GM12874 (cell line): Measurements from ENCODE around the gene SPRY4.

ENCODE experiments used
- TF ChIP-seq, protein P1 (sequence below): IDR thresholded peaks from 2 replicates; pipeline ENCODE4 v1.5.1; 2011; ENCODE audit warnings: low read depth, mild to moderate bottlenecking, control low read depth, low read length, moderate library complexity; ENCODE audit not compliant: insufficient read depth

The SPRY4 gene

DNA sequence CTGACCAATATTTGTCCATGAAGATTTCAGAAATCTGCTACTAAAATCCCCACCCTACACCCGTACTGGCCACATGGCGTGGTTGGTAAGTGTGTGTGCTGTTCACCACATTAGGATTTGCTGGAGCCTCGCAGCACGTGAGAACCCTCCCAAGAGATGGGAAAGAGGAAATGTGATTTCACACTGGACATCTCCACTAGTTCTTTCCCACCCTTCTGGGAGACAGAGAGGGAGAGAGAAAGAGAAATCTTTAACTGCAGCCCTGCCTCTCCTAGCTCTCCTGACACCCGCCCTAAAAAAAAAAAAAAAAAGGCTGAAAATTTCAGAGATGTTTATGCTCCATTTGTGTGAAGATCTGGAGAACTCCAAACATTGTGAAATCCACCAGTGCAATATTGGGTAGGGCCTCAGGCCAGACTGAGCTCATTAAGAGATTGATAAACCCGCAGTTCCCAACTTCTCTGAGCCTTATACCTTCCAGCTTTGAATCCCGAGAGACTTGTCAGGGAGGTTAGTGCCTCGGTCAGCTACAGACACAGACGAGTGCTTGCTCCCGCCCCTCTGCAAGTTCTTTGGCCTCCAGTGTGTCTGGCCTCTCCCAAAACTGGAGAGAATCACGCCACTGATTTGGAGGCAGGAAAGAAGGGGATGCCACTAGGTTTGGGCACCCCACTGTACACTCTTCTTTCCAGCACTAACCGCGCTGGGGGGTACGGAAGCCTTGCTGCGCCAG, 1.9 kb downstream of the SPRY4 start:
- TF ChIP-seq, protein P1, sequence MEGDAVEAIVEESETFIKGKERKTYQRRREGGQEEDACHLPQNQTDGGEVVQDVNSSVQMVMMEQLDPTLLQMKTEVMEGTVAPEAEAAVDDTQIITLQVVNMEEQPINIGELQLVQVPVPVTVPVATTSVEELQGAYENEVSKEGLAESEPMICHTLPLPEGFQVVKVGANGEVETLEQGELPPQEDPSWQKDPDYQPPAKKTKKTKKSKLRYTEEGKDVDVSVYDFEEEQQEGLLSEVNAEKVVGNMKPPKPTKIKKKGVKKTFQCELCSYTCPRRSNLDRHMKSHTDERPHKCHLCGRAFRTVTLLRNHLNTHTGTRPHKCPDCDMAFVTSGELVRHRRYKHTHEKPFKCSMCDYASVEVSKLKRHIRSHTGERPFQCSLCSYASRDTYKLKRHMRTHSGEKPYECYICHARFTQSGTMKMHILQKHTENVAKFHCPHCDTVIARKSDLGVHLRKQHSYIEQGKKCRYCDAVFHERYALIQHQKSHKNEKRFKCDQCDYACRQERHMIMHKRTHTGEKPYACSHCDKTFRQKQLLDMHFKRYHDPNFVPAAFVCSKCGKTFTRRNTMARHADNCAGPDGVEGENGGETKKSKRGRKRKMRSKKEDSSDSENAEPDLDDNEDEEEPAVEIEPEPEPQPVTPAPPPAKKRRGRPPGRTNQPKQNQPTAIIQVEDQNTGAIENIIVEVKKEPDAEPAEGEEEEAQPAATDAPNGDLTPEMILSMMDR: no peak

DNA sequence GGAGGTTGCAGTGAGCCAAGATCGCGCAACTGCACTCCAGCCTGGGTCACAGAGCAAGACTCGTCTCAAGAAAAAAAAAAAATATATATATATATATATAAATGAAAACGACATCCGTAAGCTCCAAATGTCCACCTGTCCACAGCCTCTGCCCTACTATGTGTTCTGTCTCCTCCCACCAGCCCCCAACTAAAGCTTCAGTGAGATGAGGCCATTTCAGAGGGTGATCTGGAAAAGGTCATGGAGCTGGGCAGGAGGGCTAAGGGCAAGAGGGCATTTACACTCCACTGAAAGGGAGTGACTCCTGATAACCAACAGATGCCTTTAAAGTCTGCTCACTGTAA, 2.4 kb downstream of the SPRY4 start:
- TF ChIP-seq, protein P1: no peak

DNA sequence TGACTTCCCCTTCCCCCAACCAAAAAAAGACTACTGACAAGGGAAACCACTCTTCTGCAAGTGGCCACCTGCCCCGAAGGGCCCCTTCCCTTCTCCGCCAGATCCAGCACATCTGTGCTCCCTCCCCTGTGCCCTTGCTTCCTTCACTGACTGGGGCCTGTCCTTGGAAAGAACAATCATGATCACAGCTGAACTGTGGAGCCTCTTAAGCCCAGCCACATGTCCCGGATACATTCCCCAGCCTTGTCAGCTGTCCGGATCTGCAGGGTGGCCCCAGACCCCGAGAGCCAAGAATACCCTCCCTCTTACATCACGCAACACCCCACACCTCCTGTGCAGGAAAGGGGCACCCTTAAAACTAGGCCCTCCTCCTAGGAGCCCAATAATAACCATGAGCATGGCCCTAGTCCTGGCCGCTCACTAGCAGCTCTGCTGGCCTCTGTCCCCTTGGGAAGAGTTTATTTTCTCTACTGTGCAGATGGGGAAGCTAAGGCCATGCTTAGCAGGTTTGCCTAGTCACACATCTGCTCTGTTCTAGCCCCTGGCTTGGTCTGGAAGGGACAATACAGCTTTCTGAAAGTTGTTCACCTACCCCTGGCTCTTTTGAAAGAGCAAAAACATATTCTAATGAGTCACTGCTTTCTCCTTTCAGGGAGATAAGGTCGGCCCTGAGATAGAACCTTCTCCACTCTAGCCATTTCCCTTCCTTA, 3.8 kb downstream of the SPRY4 start:
- TF ChIP-seq, protein P1: no peak

DNA sequence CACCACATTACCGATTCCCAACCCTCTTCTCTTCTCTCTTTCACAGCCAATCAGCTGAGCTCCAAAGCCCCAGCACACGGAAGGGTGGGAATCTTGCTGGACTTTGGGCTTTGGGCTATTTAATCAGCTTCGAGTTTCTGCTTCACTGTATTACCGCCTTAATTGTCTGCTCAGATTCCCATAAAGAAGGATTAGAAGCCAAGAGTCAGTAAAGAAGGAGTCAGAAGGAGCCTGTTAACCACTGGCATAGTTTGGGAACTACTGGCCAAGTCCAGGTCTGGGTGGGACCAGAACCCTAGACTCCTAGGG, 4.4 kb downstream of the SPRY4 start:
- TF ChIP-seq, protein P1: no peak

DNA sequence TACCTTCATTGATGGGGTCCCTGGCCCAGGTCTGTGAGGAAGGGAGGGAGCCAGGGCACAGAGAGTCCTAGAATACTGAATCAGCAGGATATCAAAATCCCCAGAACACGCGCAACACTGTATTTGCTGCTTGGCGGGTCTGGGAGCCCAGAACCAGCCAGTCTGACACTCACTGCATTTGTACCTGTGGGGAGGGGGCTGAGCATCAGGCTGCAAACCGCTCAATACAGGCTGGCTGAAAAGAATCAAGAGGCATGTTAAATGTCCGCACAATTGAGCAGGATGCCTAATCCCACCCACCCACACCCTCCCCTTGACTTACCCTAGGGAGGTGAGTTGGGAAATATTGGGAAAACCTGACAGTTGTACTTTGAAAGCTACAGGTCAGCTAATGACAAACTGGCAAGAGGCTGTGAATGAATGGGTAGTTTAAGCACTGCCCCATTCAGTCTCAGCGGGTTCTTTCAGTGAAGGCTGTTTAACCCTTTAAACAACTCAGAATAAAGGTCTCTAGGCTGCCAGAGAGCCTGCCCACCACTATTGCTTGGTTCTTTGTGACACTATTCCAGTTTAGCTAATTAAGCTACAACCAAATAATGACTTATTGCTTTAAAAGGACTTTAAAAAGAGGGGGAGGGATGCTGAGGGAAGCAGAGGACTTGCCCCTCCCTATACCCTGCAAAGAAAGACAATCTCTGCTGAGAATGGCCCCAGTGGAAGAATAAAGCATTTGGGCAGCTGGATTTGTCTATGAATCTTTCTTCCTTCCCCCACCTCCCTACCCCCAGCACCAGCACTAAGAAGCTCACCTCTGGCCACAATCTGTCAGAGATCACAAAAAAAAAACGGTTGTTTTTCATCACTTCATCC, 5.0 kb downstream of the SPRY4 start:
- TF ChIP-seq, protein P1: no peak

DNA sequence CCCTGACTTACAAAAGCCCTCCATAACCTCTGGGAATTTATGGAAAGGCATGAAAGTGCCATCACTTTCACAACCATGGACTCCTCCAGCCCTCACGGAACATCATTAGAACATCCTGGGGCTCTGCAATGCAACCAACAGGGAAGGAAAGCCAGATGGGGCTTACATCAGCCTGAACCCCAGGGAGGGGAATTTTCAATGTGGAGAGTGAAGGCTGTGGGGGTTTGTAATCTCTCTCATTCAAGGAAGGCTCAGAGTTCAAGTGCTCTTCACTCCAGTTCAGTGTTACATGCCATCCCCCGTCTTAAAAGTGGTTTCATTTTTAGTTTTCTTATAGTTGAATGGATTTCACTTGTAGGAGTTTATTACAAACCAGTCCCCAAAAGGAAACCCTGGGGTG, 5.7 kb downstream of the SPRY4 start:
- TF ChIP-seq, protein P1: no peak

DNA sequence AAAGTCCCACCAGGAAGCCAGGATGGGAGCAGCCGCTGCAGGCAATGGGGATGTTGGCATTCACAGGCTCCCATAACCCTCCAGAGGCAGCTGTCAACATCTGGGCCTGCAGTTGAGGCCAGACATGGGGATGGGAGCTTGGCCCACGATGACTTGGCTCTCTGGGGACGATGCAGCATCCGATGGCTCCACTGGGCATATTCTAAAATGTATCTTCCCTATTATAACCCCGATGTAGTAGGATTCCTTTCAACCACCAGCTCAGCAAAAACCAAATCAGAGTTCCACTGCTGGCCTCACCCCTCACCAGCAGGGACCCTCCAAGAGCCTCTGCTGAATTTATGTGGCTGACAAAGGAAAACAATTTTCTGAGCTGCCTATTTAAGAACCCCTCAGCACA, 7.1 kb downstream of the SPRY4 start:
- TF ChIP-seq, protein P1: no peak
